ENCODE measurements around the gene SYNPR.
"Not testable (repeated sequence)": the region's sequence is repeated elsewhere in the genome, so short reads cannot be mapped to it uniquely, and the experiment has no call there.

SYNPR gene

GRCh38 chr3:63624941-63625560 lies 346.9 kb downstream of the SYNPR start:
- no peak overlapping the region for H3K4me3 ChIP-seq (replicated peaks; ENCODE audit: low read depth, low read length)
- TF ChIP-seq CTCF (IDR thresholded peaks at IDR 0.05; ENCODE audit: low read length, missing control alignments), result no peak
- DNase-seq (ENCODE audit: low read depth), result peak; percentile 84

GRCh38 chr3:63631670-63632069 lies 353.6 kb downstream of the SYNPR start:
- DNase-seq (ENCODE audit: low read depth), result no peak
- no peak overlapping the region for H3K4me3 ChIP-seq (replicated peaks; ENCODE audit: low read depth, low read length)
- TF ChIP-seq CTCF (IDR thresholded peaks at IDR 0.05; ENCODE audit: low read length, missing control alignments), result no peak

DNA sequence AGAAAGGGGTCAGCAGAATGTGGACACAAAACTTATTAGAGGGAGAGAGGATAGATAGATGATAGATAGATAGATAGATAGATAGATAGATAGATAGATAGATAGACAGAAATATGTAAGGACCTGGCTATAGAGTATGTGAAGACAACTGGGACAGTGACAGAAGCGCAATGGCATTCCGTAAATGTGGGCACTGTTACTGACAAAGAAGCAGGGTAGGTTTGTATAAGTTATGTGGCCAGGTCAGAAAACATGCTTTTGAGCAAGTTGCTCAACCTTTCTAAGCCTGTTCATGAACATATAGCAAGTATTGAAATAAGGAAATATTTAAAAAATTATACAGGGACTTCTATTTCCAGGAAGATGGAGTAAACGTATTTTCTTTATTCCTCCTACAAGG lies 357.1 kb downstream of the SYNPR start:
- no peak overlapping the region for H3K4me3 ChIP-seq (replicated peaks; ENCODE audit: low read depth, low read length)
- TF ChIP-seq CTCF (IDR thresholded peaks at IDR 0.05; ENCODE audit: low read length, missing control alignments), result no peak
- DNase-seq (ENCODE audit: low read depth), result no peak

DNA sequence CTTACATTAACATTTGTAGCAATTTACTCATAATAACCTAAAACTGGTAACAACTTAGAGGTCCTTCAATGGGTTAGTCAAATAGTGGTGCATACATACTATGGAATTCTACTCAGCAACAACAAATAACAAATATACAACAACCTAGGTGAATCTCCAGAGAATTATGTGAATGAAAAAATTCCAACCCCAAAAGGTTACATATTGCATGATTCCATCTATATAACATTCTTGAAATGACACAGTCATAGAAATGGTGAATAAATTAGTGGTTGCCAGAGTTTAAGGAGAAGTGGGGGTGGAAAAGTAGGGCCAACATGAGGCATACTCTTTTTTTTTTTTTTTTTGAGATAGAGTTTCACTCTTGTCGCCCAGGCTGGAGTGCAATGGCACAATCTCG lies 361.7 kb downstream of the SYNPR start:
- H3K4me3 ChIP-seq (replicated peaks; ENCODE audit: low read depth, low read length), result no peak overlapping the region
- no peak for TF ChIP-seq CTCF (IDR thresholded peaks at IDR 0.05; ENCODE audit: low read length, missing control alignments)
- DNase-seq (ENCODE audit: low read depth), result no peak

- H3K4me3 ChIP-seq (replicated peaks; ENCODE audit: low read depth, low read length), result no peak overlapping the region
- no peak for DNase-seq (ENCODE audit: low read depth)
- TF ChIP-seq CTCF (IDR thresholded peaks at IDR 0.05; ENCODE audit: low read length, missing control alignments), result no peak
Measured at GRCh38 chr3:63642488-63642887, 364.4 kb downstream of the SYNPR start.

GRCh38 chr3:63644212-63644797 lies 366.2 kb downstream of the SYNPR start:
- no peak for TF ChIP-seq CTCF (IDR thresholded peaks at IDR 0.05; ENCODE audit: low read length, missing control alignments)
- no peak for DNase-seq (ENCODE audit: low read depth)
- H3K4me3 ChIP-seq (replicated peaks; ENCODE audit: low read depth, low read length), result no peak overlapping the region

DNA sequence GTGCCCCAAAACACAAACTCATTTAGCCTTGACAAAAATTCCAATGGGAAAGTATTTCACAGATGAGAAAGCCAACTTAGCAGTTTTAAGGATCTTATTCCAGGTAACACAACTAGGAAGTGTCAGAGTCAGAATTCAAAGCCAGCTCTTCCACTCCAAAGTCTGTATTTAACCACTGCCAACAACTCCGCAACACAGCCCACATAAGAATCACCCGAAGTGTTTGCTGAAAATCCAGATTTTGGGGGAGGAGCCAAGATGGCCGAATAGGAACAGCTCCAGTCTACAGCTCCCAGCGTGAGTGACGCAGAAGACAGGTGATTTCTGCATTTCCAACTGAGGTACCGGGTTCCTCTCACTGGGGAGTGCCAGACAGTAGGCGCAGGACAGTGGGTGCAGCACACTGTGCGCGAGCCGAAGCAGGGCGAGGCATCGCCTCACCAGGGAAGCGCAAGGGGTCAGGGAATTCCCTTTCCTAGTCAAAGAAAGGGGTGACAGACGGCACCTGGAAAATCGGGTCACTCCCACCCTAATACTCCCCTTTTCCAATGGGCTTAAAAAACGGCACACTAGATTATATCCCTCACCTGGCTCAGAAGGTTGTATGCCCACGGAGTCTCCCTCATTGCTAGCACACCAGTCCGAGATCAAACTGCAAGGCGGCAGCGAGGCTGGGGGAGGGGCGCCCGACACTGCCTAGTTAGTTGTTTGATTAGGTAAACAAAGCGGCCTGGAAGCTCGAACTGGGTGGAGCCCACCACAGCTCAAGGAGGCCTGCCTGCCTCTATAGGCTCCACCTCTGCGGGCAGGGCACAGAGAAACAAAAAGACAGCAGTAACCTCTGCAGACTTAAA lies 367.0 kb downstream of the SYNPR start:
- not testable (repeated sequence) for H3K4me3 ChIP-seq (replicated peaks; ENCODE audit: low read depth, low read length); DNase-seq (ENCODE audit: low read depth)
